Lung microvascular endothelial cell (primary cell): ENCODE measurements around the gene TEX53. TPM values are rescaled to one million over a fixed set of nuclear protein-coding genes. Genes with fewer than 3 reads are reported as not detected.

Experiments
- DNase-seq, 2 donors: peaks; one replicate each; pipeline versions ENCODE4 v3.0.0 to v3.0.0-alpha.2; 2010; ENCODE audit warnings: low read depth in 2 of 2
- total RNA-seq: library from RNA; depleted of rRNA; stranded (reverse); fragments of >200 nt; gene quantifications from 2 replicates; pipeline ENCODE4 v1.2.1, GENCODE V29; 2014

Gene TEX53
- total RNA-seq, 1 donor from 2014 or later, result not detected

GRCh38 chr9:114680259-114681001, 22.8 kb upstream of the TEX53 start:
- DNase-seq, result no peak

GRCh38 chr9:114678795-114679194, 21.2 kb upstream of the TEX53 start:
- DNase-seq, result peak in 1 of 2 donors; percentile 22

GRCh38 chr9:114678130-114678529, 20.5 kb upstream of the TEX53 start:
- no peak for DNase-seq

- DNase-seq, result peak; percentile 69 to 99
These were observed 19.8 kb upstream of the TEX53 start for GRCh38 chr9:114677418-114677817.

GRCh38 chr9:114676901-114677300, 19.3 kb upstream of the TEX53 start:
- DNase-seq, result no peak

- no peak for DNase-seq
These were observed 17.4 kb upstream of the TEX53 start for GRCh38 chr9:114674798-114675540.

- no peak for DNase-seq
These were observed 16.6 kb upstream of the TEX53 start for GRCh38 chr9:114674076-114674797.

GRCh38 chr9:114671605-114672004, 14.0 kb upstream of the TEX53 start:
- no peak for DNase-seq

GRCh38 chr9:114669961-114670360, 12.4 kb upstream of the TEX53 start:
- DNase-seq, result no peak

- no peak for DNase-seq
These were observed 10.5 kb upstream of the TEX53 start for GRCh38 chr9:114668146-114668545.

GRCh38 chr9:114666851-114667250, 9.2 kb upstream of the TEX53 start:
- DNase-seq, result no peak

- DNase-seq, result no peak
These were observed 8.8 kb upstream of the TEX53 start for GRCh38 chr9:114666401-114666800.

- no peak for DNase-seq
These were observed 6.6 kb upstream of the TEX53 start for GRCh38 chr9:114664181-114664580.

GRCh38 chr9:114662081-114662989, 4.7 kb upstream of the TEX53 start:
- peak; percentile 49 to 57 for DNase-seq

GRCh38 chr9:114656301-114656700, 1.3 kb downstream of the TEX53 start:
- DNase-seq, result no peak

GRCh38 chr9:114655689-114656088, 1.9 kb downstream of the TEX53 start:
- no peak for DNase-seq

- peak; percentile 79 to 83 for DNase-seq
These were observed 3.9 kb downstream of the TEX53 start for GRCh38 chr9:114653556-114654159.

GRCh38 chr9:114652776-114653555, 4.6 kb downstream of the TEX53 start:
- peak in 1 of 2 donors; percentile 26 for DNase-seq

GRCh38 chr9:114643896-114644295, 13.7 kb downstream of the TEX53 start:
- no peak for DNase-seq

GRCh38 chr9:114643001-114643400, 14.6 kb downstream of the TEX53 start:
- DNase-seq, result no peak
